Measurements from ENCODE around the gene AOPEP. TPM values are rescaled to one million over a fixed set of nuclear protein-coding genes. Genes with fewer than 3 reads are reported as not detected.
A peak's percentile ranks its signal among the peaks of the same experiment; 100 is the strongest.

The AOPEP gene
- total RNA-seq, 1 experiment from 2014 or later = 15.0 TPM

DNA sequence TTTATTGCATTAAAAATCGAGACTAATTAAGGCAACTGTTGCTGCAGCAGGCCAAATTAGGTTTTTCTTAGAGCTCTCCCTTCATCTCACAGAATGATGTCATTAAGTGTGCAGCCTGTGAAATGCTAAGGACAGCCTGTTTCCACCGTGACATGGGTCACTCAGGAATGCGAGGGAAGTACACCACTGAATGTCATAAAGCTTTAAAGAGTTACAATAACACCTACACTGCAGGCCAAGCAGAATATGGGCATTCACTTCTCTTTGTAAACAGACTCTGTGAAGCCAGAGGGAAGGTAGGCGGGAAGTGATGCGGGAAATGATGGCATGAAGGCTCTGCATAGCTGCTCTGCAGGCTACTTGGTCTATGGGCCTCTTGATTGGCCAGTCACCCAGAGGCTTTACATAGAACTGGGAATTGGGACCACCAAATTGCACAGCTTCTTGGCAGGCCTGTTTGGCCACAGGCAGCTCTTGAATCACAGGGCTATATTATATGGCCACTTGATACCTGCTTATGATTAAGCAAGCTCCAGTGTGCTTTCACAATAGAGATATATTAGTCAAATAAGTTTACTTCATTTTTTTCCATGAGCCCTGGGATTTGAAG, 28.4 kb upstream of the AOPEP start:
- Histone ChIP-seq H3K27me3 (ENCODE audit: insufficient read depth, low read length) (no peaks in the 10 kb centered on the region), H3K79me1 (ENCODE audit: insufficient read depth, low read depth, low read length, poor library complexity, severe bottlenecking) (no peaks in the 10 kb centered on the region), H3K79me2 (ENCODE audit: insufficient read depth, low read length) (no peaks in the 10 kb centered on the region), H3K23ac (ENCODE audit: insufficient read length, low read depth, low read length) (no peak overlapping the region), H2AK5ac (ENCODE audit: insufficient read length, low read length) (no peak overlapping the region), H3K9ac (ENCODE audit: extremely low read depth, insufficient read length, low read length) (no peak overlapping the region), H4K5ac (ENCODE audit: insufficient read length, low read depth, low read length) (no peak overlapping the region), H2BK12ac (ENCODE audit: insufficient read length, low read depth, low read length) (no peak overlapping the region), H3K4me1 (ENCODE audit: insufficient read depth, low read length) (0 out of 2 replicates have a peak, but pooled peaks cover 2% of the 10 kb centered on the region), H2BK120ac (ENCODE audit: low read depth, low read length, poor library complexity, severe bottlenecking) (no peak overlapping the region), H3K23me2 (ENCODE audit: insufficient read length, low read depth, low read length, poor library complexity, severe bottlenecking) (no peaks in the 10 kb centered on the region), H3K56ac (ENCODE audit: insufficient read length, low read depth, low read length) (no peak overlapping the region), H3K18ac (ENCODE audit: insufficient read length, low read depth, low read length) (no peak overlapping the region), H3K9me3 (ENCODE audit: control insufficient read depth, low read depth, low read length) (no peaks in the 10 kb centered on the region), H3K14ac (ENCODE audit: insufficient read depth, low read length) (no peak overlapping the region), H2AFZ (ENCODE audit: low read length) (no peak overlapping the region), H2BK15ac (ENCODE audit: low read depth, low read length) (no peak overlapping the region), H4K91ac (ENCODE audit: insufficient read length, low read depth, low read length) (no peak overlapping the region), H3K4ac (ENCODE audit: low read depth, low read length) (no peak overlapping the region), H3K27ac (ENCODE audit: insufficient read length, low read depth, low read length) (no peak overlapping the region), H4K8ac (replicated peaks; ENCODE audit: insufficient read length, low read depth, low read length) (no peak overlapping the region), H2BK20ac (ENCODE audit: low read depth, low read length, poor library complexity, severe bottlenecking) (no peak overlapping the region), H4K20me1 (ENCODE audit: control insufficient read depth, insufficient read depth, insufficient read length) (peaks cover 2% of the 10 kb centered on the region), H3T11ph (ENCODE audit: low read length) (no peak overlapping the region), H3K4me2 (ENCODE audit: insufficient read depth, insufficient read length, low read length) (no peak overlapping the region), H2BK5ac (ENCODE audit: insufficient read length, low read length) (no peak overlapping the region)
- H3K27ac Mint-ChIP-seq = no peak overlapping the region
- H3K4me1 Mint-ChIP-seq = peaks cover 10 to 14% of the 10 kb centered on the region in 2 experiments
- H3K27me3 Mint-ChIP-seq (ENCODE audit: low read depth) = no peaks in the 10 kb centered on the region; the same call in 1 of the 2 replicates
- WGBS (ENCODE audit: extremely low coverage, insufficient read length, low lambda C conversion rate) = no CpG with 5 or more reads among the region's 5 CpGs
- no peak overlapping the region for H3K4me3 Mint-ChIP-seq
- H3K9me3 Mint-ChIP-seq = no peaks in the 10 kb centered on the region
- peak; percentile 31 for DNase-seq
- H3K36me3 Mint-ChIP-seq (ENCODE audit: insufficient read depth in 1 of 3, low read depth in 3 of 3) = no peaks in the 10 kb centered on the region; a peak in 1 of 7 replicates
- TF ChIP-seq CTCF (conservative IDR thresholded peaks at IDR 0.05) = no peak
